ENCODE data around the gene CEP104.

DNA sequence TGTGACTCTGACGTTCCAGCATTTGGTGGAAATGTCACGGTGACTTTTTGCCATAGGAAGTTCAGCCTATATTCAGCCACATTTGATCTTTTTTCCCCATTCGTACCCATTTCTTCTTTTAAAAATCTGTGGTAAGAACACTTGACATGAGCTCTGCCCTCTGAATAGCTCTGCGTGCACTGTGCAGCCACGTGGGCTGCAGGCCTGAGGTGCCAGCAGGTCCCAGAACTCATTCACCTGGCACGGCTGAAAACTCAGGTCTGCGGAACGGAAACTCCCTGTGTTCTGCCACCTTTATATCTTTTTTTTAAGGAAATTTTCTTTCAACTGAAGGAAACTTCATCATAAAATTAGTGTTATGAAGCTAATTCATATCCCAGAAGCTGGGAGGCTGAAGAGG, 28.6 kb downstream of the CEP104 start:
- TF ChIP-seq POLR2A (IDR thresholded peaks at IDR 0.05), result no peak
- TF ChIP-seq, protein P1, sequence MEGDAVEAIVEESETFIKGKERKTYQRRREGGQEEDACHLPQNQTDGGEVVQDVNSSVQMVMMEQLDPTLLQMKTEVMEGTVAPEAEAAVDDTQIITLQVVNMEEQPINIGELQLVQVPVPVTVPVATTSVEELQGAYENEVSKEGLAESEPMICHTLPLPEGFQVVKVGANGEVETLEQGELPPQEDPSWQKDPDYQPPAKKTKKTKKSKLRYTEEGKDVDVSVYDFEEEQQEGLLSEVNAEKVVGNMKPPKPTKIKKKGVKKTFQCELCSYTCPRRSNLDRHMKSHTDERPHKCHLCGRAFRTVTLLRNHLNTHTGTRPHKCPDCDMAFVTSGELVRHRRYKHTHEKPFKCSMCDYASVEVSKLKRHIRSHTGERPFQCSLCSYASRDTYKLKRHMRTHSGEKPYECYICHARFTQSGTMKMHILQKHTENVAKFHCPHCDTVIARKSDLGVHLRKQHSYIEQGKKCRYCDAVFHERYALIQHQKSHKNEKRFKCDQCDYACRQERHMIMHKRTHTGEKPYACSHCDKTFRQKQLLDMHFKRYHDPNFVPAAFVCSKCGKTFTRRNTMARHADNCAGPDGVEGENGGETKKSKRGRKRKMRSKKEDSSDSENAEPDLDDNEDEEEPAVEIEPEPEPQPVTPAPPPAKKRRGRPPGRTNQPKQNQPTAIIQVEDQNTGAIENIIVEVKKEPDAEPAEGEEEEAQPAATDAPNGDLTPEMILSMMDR (IDR thresholded peaks at IDR 0.05), result no peak
